BJ (cell line): Measurements from ENCODE around the gene CCNB1IP1. TPM values are rescaled to one million over a fixed set of nuclear protein-coding genes. Genes with fewer than 3 reads are reported as not detected.
"Not testable (repeated sequence)": the region's sequence is repeated elsewhere in the genome, so short reads cannot be mapped to it uniquely, and the experiment has no call there.

Source experiments
- CTCF ChIA-PET: fragments of 350-600 bp; formaldehyde crosslinking; extraction: SDS; loops from one replicate; lab custom pipeline; 2021; ENCODE audit warnings: antibody characterized with exemption, inconsistent platforms; lab: Yijun Ruan, JAX
- POLR2A ChIA-PET: fragments of 300-600 bp; sonication (Branson Sonifier 250); formaldehyde crosslinking; extraction: SDS; loops from one replicate; lab custom pipeline; 2021; ENCODE audit warnings: antibody characterized with exemption; lab: Charles Lee
- DNase-seq: peaks from one replicate; pipeline ENCODE4 v3.0.0-alpha.2; 2011; ENCODE audit warnings: low read depth
- H3K27me3 ChIP-seq: 2 replicates; pipeline ENCODE4 v1.6.0; 2011; ENCODE audit warnings: low read length; ENCODE audit not compliant: control insufficient read depth, insufficient read depth
- H3K36me3 ChIP-seq: 2 replicates; pipeline ENCODE4 v1.5.1; 2011; ENCODE audit warnings: low read length; ENCODE audit not compliant: control insufficient read depth, insufficient read depth
- H3K4me3 ChIP-seq: 2 replicates; pipeline ENCODE4 v1.5.1; 2011; ENCODE audit warnings: low read depth, mild to moderate bottlenecking, control low read depth, low read length
- CTCF ChIP-seq: IDR thresholded peaks from 2 replicates; pipeline ENCODE4 v1.5.1; 2011; ENCODE audit warnings: low read depth, mild to moderate bottlenecking, control low read depth, inconsistent platforms, low read length, moderate library complexity; ENCODE audit not compliant: insufficient read depth
- polyA plus RNA-seq: library from polyadenylated mRNA; depleted of rRNA; stranded (reverse); fragments of >200 nt; gene quantifications from 2 replicates; pipeline ENCODE4 v1.2.3, GENCODE V29; 2011; rRNA removed
- small RNA-seq: library from RNA; depleted of rRNA; stranded (forward); fragments of <200 nt; gene quantifications from one replicate; pipeline ENCODE3, GENCODE V24; 2012; ENCODE audit warnings: low replicate concordance, low read depth; ENCODE audit not compliant: insufficient read length

The CCNB1IP1 gene
- polyA plus RNA-seq, 1 experiment = 41.0 TPM

GRCh38 chr14:20278414-20278813 is 54.7 kb downstream of the CCNB1IP1 start:
- ChIA-PET CTCF (no interaction called here), POLR2A (no interaction called here)
- DNase-seq = no peak
- no peak overlapping the region for H3K4me3 ChIP-seq
- no peaks in the 10 kb centered on the region; the same call in 1 of the 2 replicates for H3K36me3 ChIP-seq
- TF ChIP-seq CTCF = no peak
- H3K27me3 ChIP-seq = no peaks in the 10 kb centered on the region

GRCh38 chr14:20277409-20277808 is 55.7 kb downstream of the CCNB1IP1 start:
- no peak for TF ChIP-seq CTCF

GRCh38 chr14:20274062-20274461 is 59.0 kb downstream of the CCNB1IP1 start:
- no peak overlapping the region for H3K4me3 ChIP-seq
- no peaks in the 10 kb centered on the region for H3K27me3 ChIP-seq
- ChIA-PET CTCF (no interaction called here), POLR2A (no interaction called here)
- DNase-seq = no peak
- no peak for TF ChIP-seq CTCF
- no peaks in the 10 kb centered on the region for H3K36me3 ChIP-seq

More at GRCh38 chr14:20277409-20277808, 55.7 kb downstream of the CCNB1IP1 start:
- Histone ChIP-seq H3K4me3 (no peak overlapping the region), H3K27me3 (no peaks in the 10 kb centered on the region), H3K36me3 (no peaks in the 10 kb centered on the region; the same call in 1 of the 2 replicates)
- CTCF ChIA-PET = no interaction called here
- no peak for DNase-seq
- POLR2A ChIA-PET = no interaction called here

- DNase-seq, H3K36me3 ChIP-seq, POLR2A ChIA-PET, H3K4me3 ChIP-seq, H3K27me3 ChIP-seq: not testable (repeated sequence)
- CTCF ChIA-PET = interaction anchor here (0.6 to 1.7 kb wide), 2 partner anchors 11 to 443 kb away, joined by 3 read pairs; no protein-coding TSS in a partner anchor
Observed at GRCh38 chr14:20264361-20264760, 68.7 kb downstream of the CCNB1IP1 start.

- CTCF ChIA-PET = no interaction called here
- H3K27me3 ChIP-seq = no peaks in the 10 kb centered on the region
- no peak for TF ChIP-seq CTCF
- H3K36me3 ChIP-seq = no peaks in the 10 kb centered on the region
- peak; percentile 26 for DNase-seq
- POLR2A ChIA-PET = no interaction called here
- H3K4me3 ChIP-seq = no peak overlapping the region
Observed at GRCh38 chr14:20262642-20263128, 70.4 kb downstream of the CCNB1IP1 start.

Small RNAs within 50 kb of the gene (small RNA-seq; reads per million reads assigned to genes)
- gene SNORA79B (not detected), gene SNORD126 (23.0 reads per million, percentile 85 among the genes with 10 or more reads in this experiment)

Other genes starting within 250 kb of the CCNB1IP1 start
- gene OR4K17, start 222.5 kb downstream of the CCNB1IP1 start, polyA plus RNA-seq = not detected in 2 replicates
- gene OR4N5, start 194.5 kb downstream of the CCNB1IP1 start, polyA plus RNA-seq = not detected in 2 replicates
- not detected in 2 replicates for gene OR11G2, start 142.4 kb downstream of the CCNB1IP1 start, polyA plus RNA-seq
- gene OR11H6, start 109.6 kb downstream of the CCNB1IP1 start, polyA plus RNA-seq = not detected in 2 replicates
- gene OR11H7, start 104.3 kb downstream of the CCNB1IP1 start, polyA plus RNA-seq = not detected in 2 replicates
- gene OR11H4, start 94.0 kb downstream of the CCNB1IP1 start, polyA plus RNA-seq = not detected in 2 replicates
- gene TTC5, start 27.3 kb downstream of the CCNB1IP1 start, polyA plus RNA-seq = 11.4 and 13.7 TPM in 2 replicates
- gene PARP2, start 10.4 kb upstream of the CCNB1IP1 start, polyA plus RNA-seq = 8.2 and 13.6 TPM in 2 replicates
- 12.2 and 12.7 TPM in 2 replicates for gene TEP1, start 80.2 kb upstream of the CCNB1IP1 start, polyA plus RNA-seq
- gene KLHL33, start 102.9 kb upstream of the CCNB1IP1 start, polyA plus RNA-seq = 0.12 and 0.22 TPM in 2 replicates
- gene OSGEP, start 121.5 kb upstream of the CCNB1IP1 start, polyA plus RNA-seq = 21.2 and 28.9 TPM in 2 replicates
- gene APEX1, start 121.9 kb upstream of the CCNB1IP1 start, polyA plus RNA-seq = 219 and 237 TPM in 2 replicates
- gene PIP4P1, start 128.2 kb upstream of the CCNB1IP1 start, polyA plus RNA-seq = 28.6 and 38.3 TPM in 2 replicates
- 18.4 and 21.4 TPM in 2 replicates for gene PNP, start 136.1 kb upstream of the CCNB1IP1 start, polyA plus RNA-seq
- not detected in 2 replicates for gene RNASE10, start 172.3 kb upstream of the CCNB1IP1 start, polyA plus RNA-seq
- gene RNASE9, start 227.8 kb upstream of the CCNB1IP1 start, polyA plus RNA-seq = not detected in 2 replicates